ENCODE measurements around the gene FOXP1. TPM values are rescaled to one million over a fixed set of nuclear protein-coding genes. Genes with fewer than 3 reads are reported as not detected.

FOXP1 gene
- total RNA-seq, 4 donors from 2014 or later: 103 to 173 (median 140) TPM

DNA sequence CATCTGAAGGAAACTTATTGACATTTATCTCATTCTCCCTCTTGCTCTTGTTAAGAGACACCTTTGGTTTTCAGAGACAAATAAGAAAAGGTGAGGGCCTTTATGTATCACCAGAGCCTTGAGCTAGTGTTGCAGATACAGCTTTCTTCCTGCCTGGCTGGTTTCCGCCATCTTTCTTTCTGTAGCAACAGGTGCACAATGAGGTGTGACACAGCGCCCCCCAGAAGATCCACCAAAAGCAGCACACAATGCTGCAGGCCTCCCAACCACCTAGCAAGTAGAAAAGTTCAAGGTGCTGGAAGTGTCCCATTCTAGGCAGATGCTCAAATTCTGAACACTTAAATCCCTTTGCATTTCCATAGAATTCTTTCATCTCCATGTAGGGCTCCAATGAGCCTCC is 106.6 kb downstream of the FOXP1 start:
- DNase-seq: no peak
- no peaks in the 10 kb centered on the region for H3K36me3 ChIP-seq
- no peaks in the 10 kb centered on the region for H3K27me3 ChIP-seq
- TF ChIP-seq POLR2A (IDR thresholded peaks at IDR 0.05): no peak
- TF ChIP-seq, protein P1, sequence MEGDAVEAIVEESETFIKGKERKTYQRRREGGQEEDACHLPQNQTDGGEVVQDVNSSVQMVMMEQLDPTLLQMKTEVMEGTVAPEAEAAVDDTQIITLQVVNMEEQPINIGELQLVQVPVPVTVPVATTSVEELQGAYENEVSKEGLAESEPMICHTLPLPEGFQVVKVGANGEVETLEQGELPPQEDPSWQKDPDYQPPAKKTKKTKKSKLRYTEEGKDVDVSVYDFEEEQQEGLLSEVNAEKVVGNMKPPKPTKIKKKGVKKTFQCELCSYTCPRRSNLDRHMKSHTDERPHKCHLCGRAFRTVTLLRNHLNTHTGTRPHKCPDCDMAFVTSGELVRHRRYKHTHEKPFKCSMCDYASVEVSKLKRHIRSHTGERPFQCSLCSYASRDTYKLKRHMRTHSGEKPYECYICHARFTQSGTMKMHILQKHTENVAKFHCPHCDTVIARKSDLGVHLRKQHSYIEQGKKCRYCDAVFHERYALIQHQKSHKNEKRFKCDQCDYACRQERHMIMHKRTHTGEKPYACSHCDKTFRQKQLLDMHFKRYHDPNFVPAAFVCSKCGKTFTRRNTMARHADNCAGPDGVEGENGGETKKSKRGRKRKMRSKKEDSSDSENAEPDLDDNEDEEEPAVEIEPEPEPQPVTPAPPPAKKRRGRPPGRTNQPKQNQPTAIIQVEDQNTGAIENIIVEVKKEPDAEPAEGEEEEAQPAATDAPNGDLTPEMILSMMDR (IDR thresholded peaks at IDR 0.05): no peak
- no peak overlapping the region for H3K4me3 ChIP-seq
- no peaks in the 10 kb centered on the region for H3K4me1 ChIP-seq
- no peaks in the 10 kb centered on the region for H3K9me3 ChIP-seq
- no peak overlapping the region for H3K27ac ChIP-seq

DNA sequence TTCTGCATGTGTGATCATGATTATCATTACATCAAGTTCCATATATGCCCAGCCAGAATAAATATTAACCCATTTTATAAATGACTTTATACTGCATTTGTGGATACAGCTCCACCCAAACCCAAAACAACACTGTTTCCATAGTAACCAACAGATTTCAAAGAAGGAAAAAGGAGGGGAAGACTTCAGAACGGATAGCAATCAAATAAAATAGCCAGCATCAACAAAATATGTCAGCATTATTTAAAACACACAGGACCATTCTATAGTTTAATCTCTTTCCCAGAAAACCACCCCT is 114.4 kb downstream of the FOXP1 start:
- no peak for TF ChIP-seq POLR2A (IDR thresholded peaks at IDR 0.05)
- TF ChIP-seq, protein P1 (IDR thresholded peaks at IDR 0.05): no peak
- H3K27ac ChIP-seq: no peak overlapping the region
- no peaks in the 10 kb centered on the region for H3K27me3 ChIP-seq
- no peak for DNase-seq
- H3K36me3 ChIP-seq: no peaks in the 10 kb centered on the region
- H3K9me3 ChIP-seq: no peaks in the 10 kb centered on the region
- no peaks in the 10 kb centered on the region for H3K4me1 ChIP-seq
- H3K4me3 ChIP-seq: no peak overlapping the region

DNA sequence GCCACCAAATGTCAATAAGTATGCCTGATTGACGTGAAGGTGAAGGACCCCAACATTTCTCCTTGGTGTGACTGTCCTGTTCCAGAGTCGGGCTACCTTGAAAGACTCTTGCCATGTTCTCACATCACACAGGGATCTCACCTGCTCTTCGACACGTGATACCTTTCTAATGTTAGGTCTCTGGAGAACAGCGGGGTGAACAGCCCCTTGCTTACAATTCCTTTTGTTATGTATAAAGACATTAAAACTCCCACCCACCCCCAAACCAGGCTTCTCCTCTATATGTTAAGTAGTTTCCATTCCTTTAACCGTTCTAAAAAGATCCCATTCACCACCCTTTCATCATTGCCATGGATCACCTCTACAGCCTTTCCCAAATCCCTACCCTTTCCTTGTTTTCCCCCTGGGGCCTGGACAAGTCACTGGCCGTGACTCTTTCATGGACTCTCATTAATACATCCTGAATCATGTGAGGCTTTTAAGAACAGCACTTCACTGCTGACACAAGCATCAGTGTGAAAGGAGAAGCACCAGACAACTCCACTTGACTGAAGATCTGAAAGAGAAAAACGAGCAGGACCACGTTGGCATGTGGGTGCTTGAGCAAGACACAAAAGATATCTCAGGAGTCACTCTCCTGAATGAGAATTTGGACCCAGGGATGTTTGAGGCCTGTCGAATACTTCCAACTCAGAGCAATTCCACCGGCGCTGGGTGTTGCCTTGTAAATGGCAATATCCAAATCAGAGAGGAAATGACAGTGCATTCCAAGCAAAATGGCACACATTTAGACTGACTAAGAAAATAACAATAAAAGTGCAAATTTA is 115.0 kb downstream of the FOXP1 start:
- Histone ChIP-seq H3K27ac (no peak overlapping the region), H3K4me3 (no peak overlapping the region), H3K9me3 (no peaks in the 10 kb centered on the region), H3K36me3 (no peaks in the 10 kb centered on the region), H3K4me1 (no peaks in the 10 kb centered on the region), H3K27me3 (no peaks in the 10 kb centered on the region)
- no peak for DNase-seq
- TF ChIP-seq, protein P1 (IDR thresholded peaks at IDR 0.05): no peak
- no peak for TF ChIP-seq POLR2A (IDR thresholded peaks at IDR 0.05)

DNA sequence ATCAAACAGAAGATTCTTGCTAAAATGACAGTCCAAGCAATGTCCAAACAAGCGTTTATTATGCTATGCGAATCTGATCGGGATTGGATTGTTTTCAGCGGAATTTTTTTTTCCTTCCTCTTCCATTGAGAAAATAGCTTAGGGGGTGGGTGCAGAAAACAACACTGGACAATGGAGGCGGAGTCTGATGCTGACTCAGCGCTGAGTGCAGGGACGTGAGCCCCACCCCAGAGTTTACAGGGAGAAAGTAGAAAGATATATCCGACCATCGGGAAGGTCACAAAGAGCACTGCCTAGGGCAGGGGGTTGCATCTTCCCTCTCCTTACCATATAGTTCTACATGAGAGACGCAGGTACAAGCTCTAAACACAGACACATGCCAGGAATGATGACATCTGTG is 117.0 kb downstream of the FOXP1 start:
- H3K4me3 ChIP-seq: no peak overlapping the region
- H3K27me3 ChIP-seq: no peaks in the 10 kb centered on the region
- H3K36me3 ChIP-seq: no peaks in the 10 kb centered on the region
- TF ChIP-seq, protein P1 (IDR thresholded peaks at IDR 0.05): no peak
- TF ChIP-seq POLR2A (IDR thresholded peaks at IDR 0.05): no peak
- H3K27ac ChIP-seq: no peak overlapping the region
- H3K9me3 ChIP-seq: no peaks in the 10 kb centered on the region
- DNase-seq: no peak
- H3K4me1 ChIP-seq: no peaks in the 10 kb centered on the region

DNA sequence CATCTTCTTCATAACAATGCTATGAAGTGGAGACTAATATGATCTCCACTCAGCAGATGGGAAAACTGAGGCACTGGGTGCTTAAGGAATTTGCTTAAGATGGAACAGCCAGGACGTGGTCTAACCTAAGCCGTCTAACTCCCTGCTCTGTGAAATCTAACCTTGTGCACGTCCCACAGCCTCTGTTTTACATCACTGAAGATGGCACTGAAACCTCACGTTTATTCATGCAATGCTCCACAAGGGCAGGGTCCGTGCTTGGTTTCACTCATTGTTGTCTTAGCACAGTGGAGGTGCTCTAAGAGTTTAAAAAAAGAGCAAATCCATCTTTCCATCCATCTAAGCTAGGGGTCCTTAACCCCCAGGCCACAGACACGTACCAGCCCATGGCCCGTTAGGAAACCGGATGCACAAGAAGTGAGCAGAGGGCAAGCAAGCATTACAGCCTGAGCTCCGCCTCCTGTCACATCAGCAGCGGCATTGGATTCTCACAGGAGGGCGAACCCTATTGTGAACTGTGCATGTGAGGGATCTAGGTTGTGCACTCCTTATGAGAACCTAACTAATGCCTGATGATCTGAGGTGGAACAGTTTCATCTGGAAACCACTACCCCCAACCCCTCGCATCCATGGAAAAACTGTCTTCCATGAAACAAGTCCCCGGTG is 118.0 kb downstream of the FOXP1 start:
- H3K27ac ChIP-seq: no peak overlapping the region
- H3K4me1 ChIP-seq: no peaks in the 10 kb centered on the region
- H3K4me3 ChIP-seq: no peak overlapping the region
- H3K27me3 ChIP-seq: no peaks in the 10 kb centered on the region
- H3K36me3 ChIP-seq: no peaks in the 10 kb centered on the region
- TF ChIP-seq, protein P1 (IDR thresholded peaks at IDR 0.05): no peak
- TF ChIP-seq POLR2A (IDR thresholded peaks at IDR 0.05): no peak
- no peak for DNase-seq
- H3K9me3 ChIP-seq: no peaks in the 10 kb centered on the region
